ENCODE results near the gene LOXHD1. TPM values are rescaled to one million over a fixed set of nuclear protein-coding genes. Genes with fewer than 3 reads are reported as not detected.

The LOXHD1 gene
- total RNA-seq, 4 donors from 2014 or later, result 0.41 TPM; not detected in 3

DNA sequence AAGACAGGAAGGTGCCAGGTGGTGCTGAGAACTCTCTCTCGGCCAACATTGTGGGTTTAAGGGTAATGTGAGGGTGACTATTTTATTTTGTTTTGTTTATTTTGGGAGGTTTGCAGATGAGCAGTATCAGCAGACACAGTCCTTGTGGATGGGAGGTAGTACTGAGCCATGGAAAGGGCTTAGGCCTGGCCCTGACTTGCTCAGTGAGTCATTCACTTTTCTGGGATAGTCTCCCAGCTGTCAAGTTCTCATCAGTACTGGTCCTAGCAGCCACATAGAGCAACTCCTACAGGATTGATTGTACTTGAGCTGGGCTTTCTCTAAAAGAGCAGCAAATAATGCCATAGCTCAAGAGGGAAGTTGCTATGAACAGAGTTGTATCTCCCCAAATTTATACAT lies 175.2 kb downstream of the LOXHD1 start:
- H3K36me3 ChIP-seq, result no peaks in the 10 kb centered on the region
- in situ Hi-C loops (cut with MboI; ENCODE audit: low sequenced_read_pairs in 4 of 4), result loop anchor here (25.0 kb wide), 2 partner anchors 95 to 195 kb away; no protein-coding TSS in a partner anchor
- no peak for ATAC-seq

DNA sequence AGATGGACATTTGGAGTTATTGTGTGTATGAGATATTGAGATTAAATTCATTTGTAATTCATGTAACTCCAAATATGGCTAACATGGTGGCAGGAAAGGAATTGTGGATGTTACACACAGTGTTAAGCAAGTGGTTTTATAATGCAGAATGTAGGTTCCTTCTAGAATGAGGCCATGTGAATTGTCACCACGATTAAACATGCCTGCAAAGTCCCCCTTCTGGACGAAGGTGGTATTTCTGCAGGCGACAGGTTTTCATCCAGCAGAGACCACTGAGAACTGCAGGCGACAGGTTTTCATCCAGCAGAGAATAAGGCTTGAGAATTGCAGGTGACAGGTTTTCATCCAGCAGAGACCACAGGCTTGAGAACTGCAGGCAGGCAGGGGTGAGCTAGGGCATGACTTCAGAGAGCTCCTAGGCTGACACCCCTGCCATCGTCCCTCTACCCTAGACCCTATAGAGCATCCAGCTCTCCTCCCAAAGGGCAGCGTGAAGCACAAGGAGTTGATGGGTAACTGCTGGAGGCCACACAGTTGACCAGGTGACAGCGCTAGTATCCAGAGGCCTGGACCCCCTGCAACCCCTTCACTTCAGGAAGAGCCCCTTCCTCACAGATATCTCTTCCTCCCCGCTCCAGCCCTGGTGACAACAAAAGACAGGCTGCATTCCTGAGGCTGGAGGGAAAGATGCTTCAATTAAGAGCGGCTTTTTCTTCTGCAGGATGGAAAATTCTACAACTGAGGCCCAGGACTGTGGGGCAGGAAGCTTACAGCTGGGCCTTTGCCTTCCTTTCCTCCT lies 175.8 kb downstream of the LOXHD1 start:
- H3K36me3 ChIP-seq, result no peaks in the 10 kb centered on the region
- in situ Hi-C loops (cut with MboI; ENCODE audit: low sequenced_read_pairs in 4 of 4), result loop anchor here (25.0 kb wide), 2 partner anchors 94 to 194 kb away; no protein-coding TSS in a partner anchor
- H3K9me3 ChIP-seq, result no peaks in the 10 kb centered on the region
- intact Hi-C loops (cut with DNase I; ENCODE audit: low total_unique reads), result loop anchor here (1.0 kb wide), 1 partner anchor 200 kb away; no protein-coding TSS in a partner anchor
- DNase-seq, result peak in 1 of 2 donors; percentile 32
- H3K27ac ChIP-seq, result no peak overlapping the region
- ATAC-seq, result peak in 1 of 2 donors; percentile 76
- TF ChIP-seq POLR2A (IDR thresholded peaks at IDR 0.05), result no peak
- TF ChIP-seq, protein P1, sequence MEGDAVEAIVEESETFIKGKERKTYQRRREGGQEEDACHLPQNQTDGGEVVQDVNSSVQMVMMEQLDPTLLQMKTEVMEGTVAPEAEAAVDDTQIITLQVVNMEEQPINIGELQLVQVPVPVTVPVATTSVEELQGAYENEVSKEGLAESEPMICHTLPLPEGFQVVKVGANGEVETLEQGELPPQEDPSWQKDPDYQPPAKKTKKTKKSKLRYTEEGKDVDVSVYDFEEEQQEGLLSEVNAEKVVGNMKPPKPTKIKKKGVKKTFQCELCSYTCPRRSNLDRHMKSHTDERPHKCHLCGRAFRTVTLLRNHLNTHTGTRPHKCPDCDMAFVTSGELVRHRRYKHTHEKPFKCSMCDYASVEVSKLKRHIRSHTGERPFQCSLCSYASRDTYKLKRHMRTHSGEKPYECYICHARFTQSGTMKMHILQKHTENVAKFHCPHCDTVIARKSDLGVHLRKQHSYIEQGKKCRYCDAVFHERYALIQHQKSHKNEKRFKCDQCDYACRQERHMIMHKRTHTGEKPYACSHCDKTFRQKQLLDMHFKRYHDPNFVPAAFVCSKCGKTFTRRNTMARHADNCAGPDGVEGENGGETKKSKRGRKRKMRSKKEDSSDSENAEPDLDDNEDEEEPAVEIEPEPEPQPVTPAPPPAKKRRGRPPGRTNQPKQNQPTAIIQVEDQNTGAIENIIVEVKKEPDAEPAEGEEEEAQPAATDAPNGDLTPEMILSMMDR (IDR thresholded peaks at IDR 0.05 in 4 of 5, conservative IDR thresholded peaks at IDR 0.05 in 1 of 5), result peak; percentile 48 to 74 (median 63)
- H3K27me3 ChIP-seq, result no peaks in the 10 kb centered on the region
- H3K4me1 ChIP-seq, result no peaks in the 10 kb centered on the region
- no peak overlapping the region for H3K4me3 ChIP-seq

More for the DNA sequence above, 175.2 kb downstream of the LOXHD1 start:
- no peak overlapping the region for H3K27ac ChIP-seq
- H3K27me3 ChIP-seq, result no peaks in the 10 kb centered on the region
- no peaks in the 10 kb centered on the region for H3K9me3 ChIP-seq
- intact Hi-C loops (cut with DNase I; ENCODE audit: low total_unique reads), result loop anchor here (1.0 kb wide), 1 partner anchor 201 kb away; no protein-coding TSS in a partner anchor
- no peak overlapping the region for H3K4me3 ChIP-seq
- no peaks in the 10 kb centered on the region for H3K4me1 ChIP-seq
- TF ChIP-seq POLR2A (IDR thresholded peaks at IDR 0.05), result no peak
- TF ChIP-seq, protein P1 (IDR thresholded peaks at IDR 0.05 in 4 of 5, conservative IDR thresholded peaks at IDR 0.05 in 1 of 5), result no peak
- no peak for DNase-seq

DNA sequence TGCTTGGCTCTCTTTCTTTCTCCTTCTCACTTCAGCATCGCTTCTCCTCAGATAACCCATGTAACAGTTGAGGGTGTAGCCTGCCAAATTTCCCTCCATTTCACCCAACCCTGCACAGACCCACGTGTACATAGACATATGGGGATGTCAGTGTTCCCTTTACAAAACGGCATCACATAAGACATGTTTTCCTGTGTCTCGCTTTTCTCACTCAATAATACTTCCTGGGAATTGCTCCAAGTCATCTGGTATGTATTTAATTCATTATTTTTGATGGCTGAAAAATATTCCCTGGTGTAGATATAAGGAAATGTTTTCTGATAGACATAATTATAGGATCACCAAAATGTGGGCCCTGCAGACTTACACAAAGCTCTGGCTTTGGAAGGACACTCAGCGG lies 176.8 kb downstream of the LOXHD1 start:
- DNase-seq (no peak), ATAC-seq (no peak)
- Histone ChIP-seq H3K4me3 (no peak overlapping the region), H3K36me3 (no peaks in the 10 kb centered on the region), H3K4me1 (no peaks in the 10 kb centered on the region), H3K27me3 (no peaks in the 10 kb centered on the region), H3K27ac (no peak overlapping the region), H3K9me3 (no peaks in the 10 kb centered on the region)
- TF ChIP-seq, protein P1 (IDR thresholded peaks at IDR 0.05 in 4 of 5, conservative IDR thresholded peaks at IDR 0.05 in 1 of 5), result no peak
- no peak for TF ChIP-seq POLR2A (IDR thresholded peaks at IDR 0.05)
- in situ Hi-C loops (cut with MboI; ENCODE audit: low sequenced_read_pairs in 4 of 4), result loop anchor here (25.0 kb wide), 2 partner anchors 93 to 193 kb away; no protein-coding TSS in a partner anchor
- intact Hi-C loops (cut with DNase I; ENCODE audit: low total_unique reads), result no loop called here

DNA sequence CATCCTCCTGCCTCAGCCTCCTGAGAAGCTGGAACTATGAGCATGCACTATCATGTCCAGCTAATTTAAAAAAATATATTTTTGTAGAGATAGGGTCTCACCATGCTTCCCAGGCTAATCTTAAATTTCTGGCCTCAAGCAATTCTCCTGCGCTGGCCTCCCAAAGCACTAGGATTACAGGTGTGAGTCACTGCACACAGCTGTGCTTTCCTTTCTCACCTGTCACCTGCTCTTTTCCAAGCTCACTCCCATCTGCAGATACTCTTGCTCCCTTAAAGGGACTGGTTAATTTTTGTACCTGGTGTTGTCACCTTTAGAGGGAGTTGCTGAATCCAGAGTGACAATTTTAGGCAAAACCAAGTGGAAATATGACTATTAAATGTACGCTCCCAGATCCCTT lies 178.2 kb downstream of the LOXHD1 start:
- intact Hi-C loops (cut with DNase I; ENCODE audit: low total_unique reads) (no loop called here), in situ Hi-C loops (cut with MboI; ENCODE audit: low sequenced_read_pairs in 4 of 4) (loop anchor here (25.0 kb wide), 2 partner anchors 91 to 191 kb away; no protein-coding TSS in a partner anchor)
- H3K36me3 ChIP-seq, result no peaks in the 10 kb centered on the region
- ATAC-seq (no peak), DNase-seq (no peak)
- no peak overlapping the region for H3K4me3 ChIP-seq
- TF ChIP-seq POLR2A (IDR thresholded peaks at IDR 0.05), result no peak
- TF ChIP-seq, protein P1 (IDR thresholded peaks at IDR 0.05 in 4 of 5, conservative IDR thresholded peaks at IDR 0.05 in 1 of 5), result no peak
- H3K4me1 ChIP-seq, result peaks cover 6 to 7% of the 10 kb centered on the region in 2 donors
- no peak overlapping the region for H3K27ac ChIP-seq
- H3K27me3 ChIP-seq, result no peaks in the 10 kb centered on the region
- H3K9me3 ChIP-seq, result no peaks in the 10 kb centered on the region

Measured in gastrocnemius medialis (tissue), 4 donors.